ENCODE measurements around the gene PLCH1.

DNA sequence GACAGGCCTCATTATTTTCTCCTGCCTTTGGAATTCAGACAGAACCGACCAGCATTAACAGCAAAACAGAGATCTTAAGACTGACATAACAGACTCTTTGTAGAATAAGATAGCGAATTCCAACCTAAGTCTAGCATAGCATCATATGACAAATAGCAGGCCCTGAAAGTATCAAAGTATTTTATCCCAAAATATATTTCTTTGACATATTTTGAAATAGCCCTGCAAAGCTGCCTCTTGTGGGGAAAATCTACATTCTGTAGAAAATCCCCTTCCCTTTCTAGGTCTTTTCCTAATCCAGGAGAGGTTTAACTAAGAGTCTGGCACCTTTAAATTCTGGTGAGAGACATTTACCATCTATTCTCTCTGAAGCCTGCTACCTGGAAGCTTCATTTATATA lies 417.0 kb downstream of the PLCH1 start:
- TF ChIP-seq, protein P1, sequence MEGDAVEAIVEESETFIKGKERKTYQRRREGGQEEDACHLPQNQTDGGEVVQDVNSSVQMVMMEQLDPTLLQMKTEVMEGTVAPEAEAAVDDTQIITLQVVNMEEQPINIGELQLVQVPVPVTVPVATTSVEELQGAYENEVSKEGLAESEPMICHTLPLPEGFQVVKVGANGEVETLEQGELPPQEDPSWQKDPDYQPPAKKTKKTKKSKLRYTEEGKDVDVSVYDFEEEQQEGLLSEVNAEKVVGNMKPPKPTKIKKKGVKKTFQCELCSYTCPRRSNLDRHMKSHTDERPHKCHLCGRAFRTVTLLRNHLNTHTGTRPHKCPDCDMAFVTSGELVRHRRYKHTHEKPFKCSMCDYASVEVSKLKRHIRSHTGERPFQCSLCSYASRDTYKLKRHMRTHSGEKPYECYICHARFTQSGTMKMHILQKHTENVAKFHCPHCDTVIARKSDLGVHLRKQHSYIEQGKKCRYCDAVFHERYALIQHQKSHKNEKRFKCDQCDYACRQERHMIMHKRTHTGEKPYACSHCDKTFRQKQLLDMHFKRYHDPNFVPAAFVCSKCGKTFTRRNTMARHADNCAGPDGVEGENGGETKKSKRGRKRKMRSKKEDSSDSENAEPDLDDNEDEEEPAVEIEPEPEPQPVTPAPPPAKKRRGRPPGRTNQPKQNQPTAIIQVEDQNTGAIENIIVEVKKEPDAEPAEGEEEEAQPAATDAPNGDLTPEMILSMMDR (IDR thresholded peaks at IDR 0.05), result no peak
- no peak for TF ChIP-seq ZFX (IDR thresholded peaks at IDR 0.05; ENCODE audit: borderline replicate concordance)

Data from 22Rv1 (cell line).